Measurements from ENCODE around the gene MAPK9.

The MAPK9 gene

GRCh38 chr5:180294913-180295555 is 3.2 kb upstream of the MAPK9 start:
- no peak for DNase-seq

GRCh38 chr5:180294411-180294810 is 2.5 kb upstream of the MAPK9 start:
- no peak for DNase-seq

- peak in 3 of 14 donors; percentile 16 to 62 (median 36) for DNase-seq
These were observed 496 bp downstream of the MAPK9 start for GRCh38 chr5:180291234-180291940.

- no peak for DNase-seq
These were observed 1.2 kb downstream of the MAPK9 start for GRCh38 chr5:180290568-180291233.

GRCh38 chr5:180289966-180290365 is 1.9 kb downstream of the MAPK9 start:
- DNase-seq, result peak in 1 of 14 donors; percentile 8

- no peak for DNase-seq
These were observed 2.5 kb downstream of the MAPK9 start for GRCh38 chr5:180289433-180289832.

- no peak for DNase-seq
These were observed 4.0 kb downstream of the MAPK9 start for GRCh38 chr5:180287868-180288267.

GRCh38 chr5:180287404-180287803 is 4.5 kb downstream of the MAPK9 start:
- DNase-seq, result no peak

- DNase-seq, result peak in 11 of 14 donors; percentile 12 to 63 (median 29)
These were observed 7.7 kb downstream of the MAPK9 start for GRCh38 chr5:180284149-180284548.

- DNase-seq, result no peak
These were observed 8.8 kb downstream of the MAPK9 start for GRCh38 chr5:180283026-180283615.

GRCh38 chr5:180282281-180282680 is 9.6 kb downstream of the MAPK9 start:
- DNase-seq, result no peak

GRCh38 chr5:180281706-180282105 is 10.2 kb downstream of the MAPK9 start:
- DNase-seq, result no peak

- no peak for DNase-seq
These were observed 17.2 kb downstream of the MAPK9 start for GRCh38 chr5:180274695-180275094.

GRCh38 chr5:180271221-180271620 is 20.7 kb downstream of the MAPK9 start:
- DNase-seq, result no peak

- no peak for DNase-seq
These were observed 32.6 kb downstream of the MAPK9 start for GRCh38 chr5:180259260-180259611.

GRCh38 chr5:180253036-180253824 is 38.7 kb downstream of the MAPK9 start:
- DNase-seq, result no peak

GRCh38 chr5:180251887-180252286 is 40.0 kb downstream of the MAPK9 start:
- DNase-seq, result no peak

GRCh38 chr5:180251141-180251540 is 40.7 kb downstream of the MAPK9 start:
- peak in 4 of 14 donors; percentile 2 to 96 (median 37) for DNase-seq

- DNase-seq, result no peak
These were observed 41.6 kb downstream of the MAPK9 start for GRCh38 chr5:180250329-180250728.

- DNase-seq, result no peak
These were observed 50.3 kb downstream of the MAPK9 start for GRCh38 chr5:180241600-180241999.

- DNase-seq, result no peak
These were observed 53.3 kb downstream of the MAPK9 start for GRCh38 chr5:180238631-180239030.

GRCh38 chr5:180235846-180236245 is 56.0 kb downstream of the MAPK9 start:
- no peak for DNase-seq

GRCh38 chr5:180235077-180235476 is 56.8 kb downstream of the MAPK9 start:
- no peak for DNase-seq
